GM21576 (cell line): ENCODE measurements around the gene NPBWR2.
"Not testable (repeated sequence)": the region's sequence is repeated elsewhere in the genome, so short reads cannot be mapped to it uniquely, and the experiment has no call there.

Experiments used
- ATAC-seq: cut with Tn5 transposase; IDR thresholded peaks from one replicate; pipeline ENCODE4 v1.9.1; 2021; ENCODE audit warnings: mild to moderate bottlenecking, moderate library complexity; ENCODE audit not compliant: unreplicated experiment

NPBWR2 gene

DNA sequence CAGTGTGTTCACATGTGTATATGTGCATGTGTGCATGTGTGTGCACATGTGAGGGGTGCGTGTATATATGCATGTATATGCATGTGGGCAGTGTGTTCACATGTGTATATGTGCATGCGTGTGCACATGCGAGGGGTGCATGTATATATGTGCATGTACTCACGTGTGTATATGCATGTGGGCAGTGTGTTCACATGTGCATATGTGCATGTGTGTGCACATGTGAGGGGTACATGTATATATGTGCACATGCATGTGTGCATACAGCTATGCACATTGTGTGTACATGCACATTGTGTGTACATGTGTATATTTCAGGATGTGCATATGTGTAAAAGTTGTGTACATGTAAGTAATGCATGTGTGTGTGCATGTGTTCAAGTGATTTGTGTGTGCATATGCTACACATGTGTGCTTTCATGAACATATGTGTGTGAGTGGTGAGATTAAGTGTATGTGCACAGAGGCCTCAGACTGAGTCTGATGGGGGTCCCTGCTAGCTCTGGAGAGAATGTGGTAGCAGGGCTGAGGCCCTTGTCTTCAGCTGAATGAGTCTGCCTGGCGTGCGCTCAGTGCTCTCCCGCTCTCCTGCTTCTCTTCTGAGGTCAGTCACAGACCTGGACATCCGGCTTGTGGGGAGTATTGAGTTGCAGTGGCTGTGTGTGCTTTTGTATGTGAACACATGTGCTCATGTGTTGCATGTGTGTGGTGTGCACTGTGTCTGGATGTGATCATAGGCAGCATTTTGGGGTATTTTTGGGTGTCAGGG lies 37.0 kb upstream of the NPBWR2 start:
- no peak for ATAC-seq

DNA sequence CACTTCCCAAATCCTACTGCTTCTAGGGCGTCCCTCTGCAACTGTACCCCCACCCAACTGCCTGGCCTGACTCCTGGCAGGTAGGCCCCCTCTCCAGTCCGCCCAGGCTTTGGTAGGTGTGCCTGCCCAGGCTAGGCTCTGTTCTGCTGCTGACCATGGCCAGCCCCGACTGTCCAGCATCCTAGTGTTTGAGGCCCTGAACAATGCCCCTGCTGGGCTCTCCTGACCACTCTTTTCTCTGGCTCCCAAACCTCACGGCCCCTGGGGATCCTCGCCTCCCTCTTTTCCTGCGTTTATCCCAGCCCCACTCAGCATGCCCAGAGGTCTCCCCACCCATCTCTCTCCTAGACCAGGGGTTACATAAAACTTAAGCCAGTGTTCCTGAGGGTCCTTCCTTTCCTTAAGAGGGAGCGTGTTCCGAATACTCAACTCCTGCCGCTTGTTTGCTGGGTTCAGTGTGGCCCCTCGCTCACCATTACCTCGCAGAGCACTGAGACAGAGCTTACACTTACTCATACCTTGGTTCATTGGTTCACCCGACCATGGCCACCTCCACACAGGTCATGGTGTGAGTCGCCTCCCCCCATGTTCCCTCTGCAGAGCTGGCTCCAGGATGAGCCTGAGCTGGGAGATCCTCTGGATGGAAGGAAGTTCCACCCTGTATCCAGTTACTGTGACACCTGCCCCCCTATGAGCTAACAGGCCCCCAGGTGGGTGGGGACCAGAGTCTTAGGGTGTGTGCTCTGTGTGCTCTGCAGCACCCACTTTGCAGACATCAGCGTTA lies 35.8 kb upstream of the NPBWR2 start:
- ATAC-seq = no peak

- ATAC-seq = no peak
Measured at GRCh38 chr20:64142590-64142989, 35.2 kb upstream of the NPBWR2 start.

- no peak for ATAC-seq
Measured at GRCh38 chr20:64140956-64141355, 33.6 kb upstream of the NPBWR2 start.

DNA sequence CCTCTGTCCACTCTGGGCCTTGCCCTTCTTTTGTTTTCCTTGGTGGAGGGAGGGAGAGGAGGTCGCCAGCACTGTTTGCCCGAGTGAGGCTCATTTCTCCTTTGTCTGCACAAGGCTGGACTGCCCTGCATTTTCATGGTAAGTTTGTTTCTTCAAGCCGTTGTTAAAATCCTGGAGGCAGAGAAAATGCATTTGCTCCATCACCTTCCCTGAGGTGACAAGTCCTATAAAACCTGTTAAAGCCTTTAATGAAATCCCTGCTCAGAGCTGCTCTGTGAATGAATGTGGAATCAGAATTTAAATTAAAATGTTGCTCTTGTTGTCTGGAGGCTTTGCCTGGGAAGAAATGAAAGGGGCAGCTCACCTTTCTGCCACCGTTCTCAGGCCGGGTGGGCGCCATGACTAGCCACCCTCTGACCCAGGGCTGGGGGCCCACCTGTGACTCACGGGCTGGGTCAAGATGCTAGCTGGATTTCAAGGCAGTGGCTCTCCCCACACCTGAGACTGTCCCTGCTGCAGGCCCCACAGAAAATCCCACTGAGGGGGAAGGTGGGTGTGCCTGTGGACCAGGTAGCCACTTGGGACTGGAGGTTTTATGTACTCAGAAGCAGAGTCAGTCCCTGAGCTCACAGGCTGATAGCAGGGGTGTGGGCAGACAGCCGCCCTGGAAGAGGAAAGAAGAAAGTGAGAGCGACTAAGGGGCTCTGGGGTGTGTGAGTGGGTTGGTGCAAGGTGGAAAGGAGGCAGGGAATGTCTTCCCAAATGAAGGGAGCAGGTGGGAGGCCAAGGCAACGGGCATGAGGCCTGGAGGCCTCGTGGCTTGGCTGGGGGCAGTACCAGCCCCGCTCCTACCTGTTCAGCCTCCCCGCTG lies 32.9 kb upstream of the NPBWR2 start:
- no peak for ATAC-seq

GRCh38 chr20:64139199-64140060 lies 32.1 kb upstream of the NPBWR2 start:
- ATAC-seq = no peak

DNA sequence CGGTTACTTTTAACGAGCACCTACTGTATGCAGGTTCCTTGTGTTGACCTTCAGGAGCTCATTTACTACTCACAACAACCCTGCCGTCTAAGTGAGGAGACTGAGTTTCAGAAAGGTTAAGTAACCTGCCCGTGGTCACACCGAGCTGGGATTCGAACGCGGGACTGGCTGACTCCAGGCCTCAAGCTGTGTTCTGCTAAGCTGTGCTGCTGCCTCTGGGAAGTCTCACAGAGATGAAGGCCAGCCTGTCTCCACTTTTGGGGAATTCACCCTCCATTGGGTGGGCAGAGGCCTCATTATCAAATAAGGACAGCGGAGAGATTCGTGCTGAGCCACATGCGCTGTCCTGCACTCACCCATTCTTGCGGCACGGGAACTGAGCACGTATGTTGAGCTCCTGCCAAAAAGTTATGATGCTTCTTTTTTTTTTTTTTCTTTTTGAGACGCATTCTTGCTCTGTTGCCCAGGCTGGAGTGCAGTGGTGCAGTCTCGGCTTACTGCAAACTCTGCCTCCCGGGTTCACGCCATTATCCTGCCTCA lies 31.0 kb upstream of the NPBWR2 start:
- no peak for ATAC-seq

GRCh38 chr20:64137598-64138031 lies 30.2 kb upstream of the NPBWR2 start:
- no peak for ATAC-seq

DNA sequence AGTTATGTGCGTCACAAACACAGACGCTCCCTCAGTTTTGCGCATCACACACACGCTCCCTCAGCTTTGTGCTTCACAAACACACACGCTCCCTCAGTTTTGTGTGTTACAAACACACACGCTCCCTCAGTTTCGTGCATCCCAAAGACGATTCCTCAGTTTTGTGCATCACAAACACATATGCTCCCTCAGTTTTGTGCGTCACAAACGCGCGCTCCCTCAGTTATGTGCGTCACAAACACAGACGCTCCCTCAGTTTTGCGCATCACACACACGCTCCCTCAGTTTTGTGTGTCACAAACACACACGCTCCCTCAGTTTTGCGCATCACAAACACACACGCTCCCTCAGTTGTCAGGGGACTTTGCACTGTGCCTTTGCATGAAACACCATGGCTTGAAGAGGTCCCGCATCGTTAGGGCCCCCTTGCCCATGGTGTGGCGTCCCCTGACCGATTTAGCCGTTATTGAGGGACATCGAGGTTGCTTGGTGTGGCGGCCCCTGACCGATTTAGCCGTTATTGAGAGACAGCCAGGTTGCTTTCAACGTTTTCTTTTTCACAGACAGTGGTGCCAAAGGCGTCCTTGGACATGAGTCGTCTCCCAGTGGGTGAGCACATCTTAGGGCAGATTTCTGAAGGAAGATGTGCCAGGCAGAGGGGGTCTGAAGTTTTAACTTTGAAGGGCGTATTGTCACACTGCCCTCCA lies 28.8 kb upstream of the NPBWR2 start:
- ATAC-seq = no peak

- ATAC-seq = not testable (repeated sequence)
Measured at GRCh38 chr20:64134744-64135143, 27.4 kb upstream of the NPBWR2 start.

GRCh38 chr20:64133951-64134407 lies 26.6 kb upstream of the NPBWR2 start:
- ATAC-seq = no peak

GRCh38 chr20:64131406-64131805 lies 24.0 kb upstream of the NPBWR2 start:
- ATAC-seq = no peak

DNA sequence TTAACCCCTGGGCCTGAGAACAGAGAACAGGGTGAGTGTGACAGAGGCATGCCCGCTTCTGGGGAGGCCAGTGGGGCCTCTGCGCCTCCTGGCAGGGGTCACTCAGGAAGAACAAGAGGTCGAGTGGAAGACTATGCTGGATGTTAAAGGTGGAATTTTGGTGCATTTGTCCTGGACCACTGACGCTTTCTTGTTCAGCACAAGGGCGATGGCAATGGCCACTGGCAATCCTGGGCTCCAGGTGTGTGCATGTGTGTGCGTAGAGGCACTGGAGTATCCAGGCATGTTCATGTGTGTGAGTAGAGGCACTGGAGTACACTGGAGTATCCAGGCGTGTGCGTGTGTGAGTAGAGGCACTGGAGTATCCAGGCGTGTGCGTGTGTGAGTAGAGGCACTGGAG lies 23.5 kb upstream of the NPBWR2 start:
- no peak for ATAC-seq

DNA sequence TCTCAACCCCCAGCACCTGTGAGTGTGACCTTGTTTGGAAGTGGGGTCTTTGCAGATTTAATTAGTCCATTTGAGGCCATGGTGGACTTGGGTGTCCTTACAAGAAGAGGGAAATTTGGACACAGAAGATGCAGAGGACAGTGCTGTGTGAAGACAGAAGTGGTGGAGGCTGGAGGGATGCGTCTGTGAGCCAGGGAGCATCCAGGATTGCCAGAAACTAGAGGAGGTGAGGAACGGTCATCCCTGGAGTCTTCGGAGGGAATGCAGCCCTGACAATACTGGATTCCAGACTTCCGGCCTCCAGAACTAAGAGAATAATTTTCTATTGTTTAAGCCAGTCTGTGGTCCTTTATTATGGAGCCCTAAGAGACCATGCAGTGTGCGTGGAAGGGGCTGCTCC lies 22.9 kb upstream of the NPBWR2 start:
- no peak for ATAC-seq

DNA sequence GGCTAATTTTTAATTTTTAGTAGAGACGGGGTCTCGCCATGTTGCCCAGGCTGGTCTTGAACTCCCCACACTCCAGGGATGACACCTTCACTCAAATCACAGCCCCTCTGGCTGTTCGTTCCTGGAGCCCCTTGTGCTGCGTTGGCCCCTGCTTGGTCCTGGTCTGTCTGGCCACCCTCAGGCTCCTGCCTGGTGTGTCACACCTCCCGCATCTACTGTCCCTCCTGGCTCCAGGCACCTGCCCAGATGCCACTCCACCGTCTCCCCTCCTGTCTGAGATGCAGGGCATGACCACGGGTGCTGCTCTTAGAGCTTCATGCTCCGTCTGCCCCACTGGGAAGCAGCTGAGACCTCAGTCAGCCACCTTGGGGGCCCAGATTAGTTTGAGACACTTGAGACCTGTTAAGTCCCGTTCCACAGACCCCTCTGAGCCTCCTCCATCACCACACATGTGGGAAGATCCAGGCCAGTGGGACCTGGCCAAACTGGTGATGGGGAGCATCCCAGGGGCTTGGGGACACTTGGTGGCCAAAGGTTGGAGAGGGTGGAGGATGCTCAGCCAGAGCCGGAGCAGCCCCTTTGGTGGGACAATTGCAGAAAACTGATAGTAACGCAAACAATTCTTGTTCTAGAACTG lies 21.9 kb upstream of the NPBWR2 start:
- no peak for ATAC-seq

GRCh38 chr20:64123517-64123916 lies 16.2 kb upstream of the NPBWR2 start:
- not testable (repeated sequence) for ATAC-seq

DNA sequence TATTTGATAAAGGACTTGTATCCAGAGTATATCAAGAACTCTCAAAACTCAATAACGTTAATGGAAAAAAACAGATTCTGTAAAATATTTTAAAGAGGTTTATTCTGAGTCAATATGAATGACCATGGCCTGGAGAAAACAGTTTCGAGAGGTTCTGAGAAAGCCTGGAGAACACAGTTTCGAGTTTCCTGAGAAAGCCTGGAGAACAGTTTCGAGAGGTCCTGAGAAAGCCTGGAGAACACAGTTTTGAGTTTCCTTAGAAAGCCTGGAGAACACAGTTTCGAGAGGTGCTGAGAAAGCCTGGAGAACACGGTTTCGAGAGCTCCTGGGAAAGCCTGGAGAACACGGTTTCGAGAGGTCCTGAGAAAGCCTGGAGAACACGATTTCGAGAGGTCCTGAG lies 15.6 kb upstream of the NPBWR2 start:
- ATAC-seq = not testable (repeated sequence)

DNA sequence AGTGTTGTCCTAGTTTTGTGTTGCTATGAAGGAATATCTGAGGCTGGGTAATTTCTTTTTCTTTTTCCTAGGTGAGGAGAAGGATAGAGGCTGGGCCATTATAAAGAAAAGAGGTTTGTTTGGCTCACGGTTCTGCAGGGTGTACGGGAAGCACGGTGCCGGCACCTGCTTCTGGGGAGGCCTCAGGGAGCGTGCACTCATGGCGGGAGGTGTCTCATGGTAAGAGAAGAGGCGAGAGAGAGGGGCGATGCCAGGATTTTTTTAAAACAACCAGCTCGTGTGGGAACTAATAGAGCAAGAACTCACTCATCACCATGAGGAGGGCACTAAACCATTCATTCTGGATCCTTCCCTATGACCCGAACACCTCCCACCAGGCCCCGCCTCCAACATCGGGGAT lies 14.2 kb upstream of the NPBWR2 start:
- no peak for ATAC-seq
